Measurements from ENCODE around the gene SLIT3.

Gene SLIT3

GRCh38 chr5:168686837-168687236 is 614.1 kb downstream of the SLIT3 start:
- no peak for DNase-seq (ENCODE audit: low spot score)
- no peak for FAIRE-seq

GRCh38 chr5:168685566-168685965 is 615.4 kb downstream of the SLIT3 start:
- no peak for FAIRE-seq

GRCh38 chr5:168683927-168684295 is 617.0 kb downstream of the SLIT3 start:
- FAIRE-seq: no peak

More at GRCh38 chr5:168685566-168685965, 615.4 kb downstream of the SLIT3 start:
- no peak for DNase-seq (ENCODE audit: low spot score)

GRCh38 chr5:168683247-168683926 is 617.6 kb downstream of the SLIT3 start:
- no peak for FAIRE-seq
- no peak for DNase-seq (ENCODE audit: low spot score)

More at GRCh38 chr5:168683927-168684295, 617.0 kb downstream of the SLIT3 start:
- no peak for DNase-seq (ENCODE audit: low spot score)

GRCh38 chr5:168681556-168682183 is 619.3 kb downstream of the SLIT3 start:
- DNase-seq (ENCODE audit: low spot score) (no peak), FAIRE-seq (no peak)

GRCh38 chr5:168680395-168680794 is 620.5 kb downstream of the SLIT3 start:
- DNase-seq (ENCODE audit: low spot score) (no peak), FAIRE-seq (no peak)

- DNase-seq (ENCODE audit: low spot score): peak; percentile 67
- no peak for FAIRE-seq
Observed at GRCh38 chr5:168679515-168679920, 621.4 kb downstream of the SLIT3 start.

- FAIRE-seq (no peak), DNase-seq (ENCODE audit: low spot score) (no peak)
Observed at GRCh38 chr5:168676501-168676900, 624.4 kb downstream of the SLIT3 start.

- no peak for FAIRE-seq
- DNase-seq (ENCODE audit: low spot score): no peak
Observed at GRCh38 chr5:168675883-168676408, 625.0 kb downstream of the SLIT3 start.

- DNase-seq (ENCODE audit: low spot score) (no peak), FAIRE-seq (no peak)
Observed at GRCh38 chr5:168674893-168675482, 626.0 kb downstream of the SLIT3 start.

- no peak for FAIRE-seq
Observed at GRCh38 chr5:168672888-168673287, 628.1 kb downstream of the SLIT3 start.

GRCh38 chr5:168672016-168672415 is 628.9 kb downstream of the SLIT3 start:
- FAIRE-seq: no peak
- DNase-seq (ENCODE audit: low spot score): no peak

More at GRCh38 chr5:168672888-168673287, 628.1 kb downstream of the SLIT3 start:
- DNase-seq (ENCODE audit: low spot score): no peak

GRCh38 chr5:168670881-168671575 is 629.9 kb downstream of the SLIT3 start:
- no peak for DNase-seq (ENCODE audit: low spot score)
- FAIRE-seq: no peak

- FAIRE-seq: no peak
- no peak for DNase-seq (ENCODE audit: low spot score)
Observed at GRCh38 chr5:168669668-168670378, 631.1 kb downstream of the SLIT3 start.

- DNase-seq (ENCODE audit: low spot score): no peak
Observed at GRCh38 chr5:168669156-168669555, 631.8 kb downstream of the SLIT3 start.

GRCh38 chr5:168668078-168668477 is 632.9 kb downstream of the SLIT3 start:
- DNase-seq (ENCODE audit: low spot score) (no peak), FAIRE-seq (no peak)

More at GRCh38 chr5:168669156-168669555, 631.8 kb downstream of the SLIT3 start:
- FAIRE-seq: peak; percentile 44

- no peak for DNase-seq (ENCODE audit: low spot score)
- no peak for FAIRE-seq
Observed at GRCh38 chr5:168667301-168667840, 633.6 kb downstream of the SLIT3 start.

- FAIRE-seq (no peak), DNase-seq (ENCODE audit: low spot score) (no peak)
Observed at GRCh38 chr5:168666356-168666755, 634.6 kb downstream of the SLIT3 start.

GRCh38 chr5:168663276-168664004 is 637.5 kb downstream of the SLIT3 start:
- no peak for DNase-seq (ENCODE audit: low spot score)
- FAIRE-seq: no peak
